T-helper 2 cell (primary cell): ENCODE results near the gene TMEM141.

Experiments used
- DNase-seq, 5 experiments: peaks; one replicate each; pipeline versions ENCODE4 v3.0.0 to v3.0.0-alpha.2; 2012 to 2022
- total RNA-seq, 2 donors: gene quantifications; one replicate each; lab custom pipeline; 2026; lab: John Stamatoyannopoulos, UW

TMEM141 gene
- 4.4 to 6.5 reads per million in 2 donors for total RNA-seq

DNA sequence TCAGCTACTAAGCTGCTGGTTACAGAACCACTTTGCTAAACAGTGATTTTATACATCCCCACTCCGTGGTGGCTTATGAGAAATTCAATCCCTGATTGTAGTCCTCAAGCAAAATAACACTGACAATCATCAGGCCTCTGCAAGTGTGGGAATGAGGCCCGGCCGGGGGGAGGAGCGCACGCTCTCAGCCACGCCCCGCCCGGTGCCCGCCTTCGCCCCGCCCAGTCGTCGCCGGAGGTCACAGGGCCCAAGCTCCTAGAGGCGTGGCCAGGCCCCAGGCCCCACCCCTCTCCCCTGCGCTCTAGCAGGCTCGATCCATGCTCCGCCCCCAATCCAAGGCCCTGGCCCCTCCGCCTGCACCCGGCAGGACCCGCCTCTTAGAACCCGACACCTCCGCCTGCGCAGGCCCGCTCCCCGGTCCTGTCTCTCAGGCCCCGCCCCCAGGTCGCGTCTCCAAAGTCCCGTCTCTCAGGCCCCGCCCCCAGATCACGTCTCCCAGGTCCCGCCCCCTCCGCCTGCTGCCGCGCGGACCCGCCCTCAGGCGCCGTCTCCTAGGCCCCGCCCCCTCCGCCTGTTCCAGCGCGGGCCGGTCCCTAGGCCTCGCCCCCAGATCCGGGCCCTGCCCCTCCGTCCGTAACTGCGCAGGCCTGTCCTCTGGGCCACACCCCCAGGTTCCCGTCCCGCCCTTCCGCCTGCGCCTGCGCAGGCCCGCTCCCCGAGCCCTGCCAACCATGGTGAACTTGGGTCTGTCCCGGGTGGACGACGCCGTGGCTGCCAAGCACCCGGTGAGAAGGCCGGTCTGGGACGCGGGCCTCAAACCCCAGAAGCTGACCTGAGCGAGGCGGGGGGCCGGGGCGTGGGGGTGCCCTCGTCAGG is at the start of gene TMEM141:
Gene TMEM141, plus strand, starts transcription at position 705 of the 876 bp plus-strand sequence. Its CDS starts 27 bp downstream, at position 732.
- peak; percentile 98 to 100 (median 100) for DNase-seq

- DNase-seq = no peak
Measured at GRCh38 chr9:136741883-136742571, 49.1 kb upstream of the TMEM141 start.

DNA sequence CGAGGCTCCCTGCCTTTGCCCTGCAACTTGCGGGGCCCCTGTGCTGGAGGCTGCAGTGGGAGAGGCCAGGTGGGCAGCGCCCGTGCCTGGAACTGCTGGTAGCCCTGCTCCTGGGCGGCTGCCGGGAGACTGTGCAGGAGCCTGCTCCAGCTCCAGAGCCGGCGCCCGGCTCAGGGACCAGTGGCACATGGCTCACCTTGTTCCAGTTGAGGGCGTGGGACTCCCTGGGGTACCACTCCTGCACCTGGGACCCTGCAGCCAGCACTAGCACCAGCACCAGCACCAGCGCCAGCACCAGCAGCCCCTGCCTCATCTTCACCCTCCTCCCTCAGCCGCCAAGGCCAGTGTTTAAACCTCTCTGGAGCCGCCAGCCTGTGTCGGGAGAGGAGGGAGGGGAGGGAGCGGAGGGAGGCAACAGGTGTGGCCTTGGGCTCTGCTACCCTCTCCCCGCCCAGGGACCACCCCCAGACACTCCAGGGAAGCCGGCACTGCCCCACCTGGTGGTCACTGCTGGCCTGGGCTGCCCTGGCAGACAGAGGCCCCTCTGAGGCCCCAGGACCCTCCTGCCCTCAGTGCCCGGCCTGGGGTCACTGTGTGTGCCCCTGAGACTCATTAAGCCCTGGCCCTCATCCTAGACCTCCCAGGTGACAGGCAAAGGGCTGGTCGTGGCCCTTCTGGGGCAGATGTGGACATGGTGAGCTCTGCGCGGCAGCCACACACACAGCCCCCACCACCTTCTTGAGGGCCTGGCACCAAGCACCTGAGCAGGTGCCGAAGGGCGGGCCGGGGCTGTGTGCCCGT is 48.4 kb upstream of the TMEM141 start, which contains the start of gene LCN10:
Gene LCN10, minus strand, starts transcription at position 350 of the 801 bp plus-strand sequence. Its CDS starts 37 bp downstream, at position 313.
- no peak for DNase-seq

- DNase-seq = no peak
Measured at GRCh38 chr9:136743639-136744211, 47.4 kb upstream of the TMEM141 start.

- DNase-seq = no peak
Measured at GRCh38 chr9:136744773-136745172, 46.4 kb upstream of the TMEM141 start.

- no peak for DNase-seq
Measured at GRCh38 chr9:136745389-136746154, 45.6 kb upstream of the TMEM141 start.

DNA sequence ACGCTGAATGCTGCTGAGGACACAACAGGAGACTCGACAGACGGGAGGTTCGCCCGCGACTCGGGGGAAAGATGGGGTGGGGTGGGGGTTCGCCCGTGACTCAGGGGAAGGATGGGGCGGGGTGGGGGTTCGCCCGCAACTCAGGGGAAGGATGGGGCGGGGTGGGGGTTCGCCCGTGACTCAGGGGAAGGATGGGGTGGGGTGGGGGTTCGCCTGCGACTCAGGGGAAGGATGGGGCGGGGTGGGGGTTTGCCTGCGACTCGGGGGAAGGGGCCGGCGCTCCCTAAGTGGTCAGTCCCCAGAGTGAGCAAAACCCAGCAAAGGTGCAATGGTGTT is 45.0 kb upstream of the TMEM141 start:
- DNase-seq = no peak

DNA sequence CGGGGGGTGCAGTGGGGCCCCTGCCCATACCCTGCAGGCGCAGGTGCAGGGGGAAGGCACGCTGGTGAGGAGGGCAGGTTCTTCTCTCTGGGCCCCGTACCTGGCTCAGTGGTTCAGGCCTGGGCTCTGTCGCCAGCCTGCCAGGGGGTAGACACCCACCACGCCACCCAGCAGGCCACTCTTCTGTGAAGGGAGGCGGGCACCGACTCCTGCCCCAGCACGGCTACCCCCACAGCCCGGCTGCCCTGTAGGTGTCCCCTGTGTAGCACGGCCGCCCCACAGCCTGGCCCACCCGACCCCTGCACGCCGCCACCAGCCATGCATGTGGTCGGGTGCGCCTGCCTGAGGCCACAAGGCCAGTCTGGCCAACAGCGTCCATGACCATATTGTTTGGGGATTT is 44.5 kb upstream of the TMEM141 start:
- DNase-seq = no peak

- no peak for DNase-seq
Measured at GRCh38 chr9:136747161-136748060, 43.7 kb upstream of the TMEM141 start.

DNA sequence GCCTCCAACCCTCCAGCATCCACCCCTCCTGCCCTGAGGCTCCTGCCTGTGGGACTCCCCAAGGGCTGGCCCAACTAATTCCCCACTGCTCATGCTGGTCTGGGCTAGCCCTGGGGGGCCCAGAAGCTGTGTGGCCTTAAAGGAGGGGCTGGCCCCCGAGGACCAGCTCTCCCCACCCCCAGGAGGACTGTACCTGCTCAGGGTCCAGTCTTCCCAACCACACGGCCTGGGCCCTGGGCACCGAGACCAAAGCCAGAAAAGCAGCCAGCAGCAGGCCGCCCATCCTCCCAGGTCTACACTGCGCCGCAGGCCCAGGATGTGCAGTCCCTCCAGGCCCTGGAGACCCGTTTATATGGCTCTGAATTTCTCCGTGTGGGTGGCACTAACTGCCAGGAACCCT is 42.9 kb upstream of the TMEM141 start, which contains the start of gene LCN6:
Gene LCN6, minus strand, starts transcription at position 325 of the 400 bp plus-strand sequence. Its CDS starts 42 bp downstream, at position 283.
- DNase-seq = no peak

GRCh38 chr9:136748666-136749611 is 42.2 kb upstream of the TMEM141 start:
- no peak for DNase-seq

DNA sequence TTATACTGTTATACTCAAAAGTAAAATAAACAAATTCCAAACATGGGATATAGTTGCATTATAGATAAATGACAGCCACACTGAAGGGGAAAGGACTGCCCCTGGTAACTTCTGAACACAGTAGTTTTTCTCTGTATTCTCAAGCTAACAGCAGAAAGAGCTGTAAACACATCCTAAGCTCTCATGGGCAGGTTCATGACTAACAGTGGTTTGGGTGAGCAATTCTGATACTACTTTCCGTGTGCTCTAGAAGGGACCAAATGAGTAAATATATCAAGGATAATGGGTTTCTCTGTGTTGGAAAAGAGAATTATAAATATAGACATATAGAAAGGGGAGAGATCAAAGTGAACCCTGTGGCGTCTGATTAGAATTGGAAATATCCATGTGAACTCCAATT is 40.6 kb upstream of the TMEM141 start:
- DNase-seq = peak in 1 of 5 experiments; percentile 82

GRCh38 chr9:136751244-136751643 is 39.9 kb upstream of the TMEM141 start:
- no peak for DNase-seq

DNA sequence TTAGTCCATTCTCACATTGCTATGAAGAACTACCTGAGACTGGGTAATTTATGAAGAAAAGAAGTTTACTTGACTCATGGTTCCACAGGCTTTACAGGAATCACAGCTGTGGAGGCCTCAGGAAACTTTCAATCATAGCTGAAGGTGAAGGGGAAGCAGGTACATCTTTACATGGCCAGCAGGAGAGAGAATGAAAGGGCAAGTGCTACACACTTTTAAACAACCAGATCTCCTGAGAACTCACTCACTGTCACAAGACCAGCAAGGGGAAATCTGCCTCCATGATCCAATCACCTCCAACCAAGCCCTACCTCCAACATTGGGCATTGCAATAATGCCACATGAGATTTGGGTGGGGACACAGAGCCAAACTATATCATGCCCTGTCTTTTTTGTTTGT is 39.3 kb upstream of the TMEM141 start:
- DNase-seq = no peak

DNA sequence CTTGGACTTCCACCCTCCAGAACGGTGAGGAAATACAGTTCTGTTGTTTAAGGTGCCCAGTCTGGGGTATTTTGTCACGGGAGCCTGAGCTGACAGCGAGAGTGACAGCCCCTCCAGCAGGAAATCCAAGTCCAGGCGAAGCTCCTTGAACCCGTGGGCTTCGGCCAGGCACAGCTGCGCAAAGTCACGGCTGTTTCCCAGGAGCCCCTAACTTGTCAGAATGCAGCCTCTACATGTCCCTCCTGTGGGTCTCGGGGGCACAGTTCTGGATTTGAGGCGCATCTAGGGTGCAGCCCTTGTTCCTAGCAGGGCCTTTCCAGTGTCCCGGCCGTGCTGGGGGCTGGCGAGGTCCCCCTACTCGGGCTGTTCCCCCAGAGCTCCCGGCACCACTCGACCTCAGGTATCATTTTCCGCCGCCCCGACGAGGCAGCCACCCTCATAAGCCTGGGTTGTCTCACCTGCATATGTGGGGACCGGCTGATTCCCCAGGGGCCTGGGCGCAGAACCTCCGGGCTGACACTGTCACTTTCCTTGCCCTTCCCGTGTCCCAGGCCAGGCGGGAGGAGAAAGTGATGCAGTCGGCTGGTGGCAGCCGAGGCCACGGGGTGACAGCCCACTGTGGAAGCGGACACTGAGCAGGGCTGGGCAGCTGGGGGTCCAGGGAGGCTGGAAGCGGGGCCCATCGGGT is 37.6 kb upstream of the TMEM141 start:
- no peak for DNase-seq

DNA sequence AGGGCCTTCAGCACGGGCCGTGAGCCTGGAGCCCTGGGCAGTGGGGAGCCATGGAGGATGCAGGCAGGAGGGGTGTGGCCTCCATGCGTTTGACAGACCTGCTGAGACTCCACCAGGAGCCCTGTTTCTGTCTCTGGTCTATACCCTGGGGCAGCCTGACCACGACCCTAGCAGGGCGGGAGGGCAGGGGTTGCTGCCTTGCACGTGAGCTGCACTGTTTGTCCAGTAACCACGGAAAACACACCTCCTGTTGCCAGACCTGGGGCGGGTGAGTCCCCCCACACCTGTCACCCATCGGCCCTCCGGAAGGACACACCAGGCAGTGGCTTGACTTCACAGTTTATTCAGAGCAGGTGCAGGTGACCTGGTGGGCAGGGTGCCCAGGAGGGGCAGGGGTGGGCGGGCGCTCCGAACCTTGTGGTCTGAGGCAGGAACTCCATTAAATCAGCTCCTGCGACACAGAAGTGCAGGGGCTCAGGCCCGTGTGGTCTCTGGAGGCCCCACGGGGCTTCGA is 37.0 kb upstream of the TMEM141 start:
- DNase-seq = no peak

DNA sequence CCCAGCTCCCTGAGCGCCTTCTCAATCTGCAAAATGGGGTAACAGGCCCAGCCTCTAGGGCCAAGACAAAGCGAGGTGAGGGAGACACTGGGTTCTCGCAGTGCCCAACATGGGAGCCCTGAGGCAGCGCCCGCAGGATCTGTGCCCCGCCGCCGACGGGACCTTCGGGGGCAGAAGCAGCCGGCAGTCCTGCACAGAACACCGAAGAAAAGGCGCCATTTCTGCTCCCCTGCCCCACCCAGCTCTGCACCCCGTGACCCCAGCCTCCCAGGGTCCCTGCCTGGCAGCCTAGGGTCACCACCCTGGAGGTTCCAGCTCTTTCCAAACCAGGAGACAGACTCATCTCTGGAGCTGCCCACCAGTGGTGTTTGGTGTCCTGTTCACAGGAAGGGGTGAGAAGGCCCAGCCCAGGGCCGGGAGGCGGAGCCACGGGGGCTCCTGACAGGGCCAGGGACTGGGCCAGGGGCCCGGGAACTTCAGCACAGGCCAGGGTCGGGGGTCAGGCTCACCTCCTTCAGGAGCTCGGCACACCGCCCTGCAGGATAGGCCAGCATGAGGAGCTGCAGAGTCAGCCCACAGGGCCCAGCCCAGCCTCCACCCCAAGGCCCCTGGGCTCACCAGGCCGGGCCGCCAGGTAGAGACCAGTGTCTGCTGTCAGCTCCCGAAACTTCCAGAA is 36.4 kb upstream of the TMEM141 start:
- no peak for DNase-seq
